ENCODE data around the gene VEPH1. TPM values are rescaled to one million over a fixed set of nuclear protein-coding genes. Genes with fewer than 3 reads are reported as not detected.
"Not testable (repeated sequence)": the region's sequence is repeated elsewhere in the genome, so short reads cannot be mapped to it uniquely, and the experiment has no call there.

Gene VEPH1
- total RNA-seq, 4 donors from 2014 or later: 0.07 TPM; not detected in 3

DNA sequence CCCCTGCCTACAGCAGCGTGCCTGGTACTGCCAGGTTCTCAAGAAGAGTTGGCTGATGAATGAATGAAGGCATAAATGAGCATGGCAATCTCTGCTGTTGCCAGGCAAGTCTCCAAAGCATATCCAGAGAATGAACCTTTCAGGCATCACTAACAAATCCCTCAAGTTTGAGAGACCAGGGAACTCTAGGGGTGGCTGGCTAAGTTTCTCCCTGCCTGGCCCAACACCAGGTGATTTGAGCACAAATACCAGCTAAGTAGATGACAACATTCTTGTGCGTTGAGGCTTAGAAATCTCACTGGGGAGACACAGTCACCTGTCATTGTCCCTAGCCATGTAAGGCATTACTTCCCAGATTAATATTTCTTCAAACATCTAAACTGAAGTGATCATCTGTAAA is 147.9 kb downstream of the VEPH1 start:
- Histone ChIP-seq H3K27ac (no peak overlapping the region), H3K27me3 (no peaks in the 10 kb centered on the region), H3K4me1 (no peaks in the 10 kb centered on the region), H3K36me3 (no peaks in the 10 kb centered on the region), H3K4me3 (no peak overlapping the region), H3K9me3 (no peaks in the 10 kb centered on the region)
- ATAC-seq (no peak), DNase-seq (no peak)
- in situ Hi-C loops (cut with MboI; ENCODE audit: low sequenced_read_pairs in 4 of 4): no loop called here
- no peak for TF ChIP-seq POLR2A (IDR thresholded peaks at IDR 0.05)
- TF ChIP-seq CTCF (IDR thresholded peaks at IDR 0.05 in 4 of 5, conservative IDR thresholded peaks at IDR 0.05 in 1 of 5): no peak
- intact Hi-C loops (cut with DNase I; ENCODE audit: low total_unique reads): no loop called here

DNA sequence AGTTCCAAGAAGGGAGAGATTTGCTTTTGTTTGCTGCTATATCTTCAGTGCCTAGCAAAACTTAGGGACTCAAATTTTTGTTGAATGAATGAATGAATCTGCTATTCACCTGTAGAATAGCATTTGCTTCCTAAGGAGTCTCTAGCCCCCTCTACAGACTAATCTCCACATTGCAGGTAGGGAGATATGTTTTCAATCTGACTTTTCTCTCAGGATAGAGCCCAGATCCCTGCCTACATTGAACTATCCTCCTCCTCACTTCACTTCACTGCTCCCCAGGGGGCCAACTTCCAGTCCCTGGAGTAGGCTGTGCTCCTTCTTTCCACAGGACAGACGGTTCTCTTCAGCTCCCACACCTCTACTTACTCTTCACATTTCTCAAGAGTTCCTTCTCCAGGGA is 148.5 kb downstream of the VEPH1 start:
- Histone ChIP-seq H3K4me3 (no peak overlapping the region), H3K36me3 (no peaks in the 10 kb centered on the region), H3K27me3 (no peaks in the 10 kb centered on the region), H3K9me3 (no peaks in the 10 kb centered on the region), H3K27ac (no peak overlapping the region), H3K4me1 (no peaks in the 10 kb centered on the region)
- ATAC-seq (no peak), DNase-seq (no peak)
- TF ChIP-seq CTCF (IDR thresholded peaks at IDR 0.05 in 4 of 5, conservative IDR thresholded peaks at IDR 0.05 in 1 of 5) (peak in 1 of 5 experiments; percentile 17), POLR2A (IDR thresholded peaks at IDR 0.05) (no peak)
- in situ Hi-C loops (cut with MboI; ENCODE audit: low sequenced_read_pairs in 4 of 4) (no loop called here), intact Hi-C loops (cut with DNase I; ENCODE audit: low total_unique reads) (no loop called here)

- Histone ChIP-seq H3K27ac (no peak overlapping the region), H3K4me1 (no peaks in the 10 kb centered on the region), H3K36me3 (no peaks in the 10 kb centered on the region), H3K9me3 (no peaks in the 10 kb centered on the region), H3K4me3 (no peak overlapping the region), H3K27me3 (no peaks in the 10 kb centered on the region)
- intact Hi-C loops (cut with DNase I; ENCODE audit: low total_unique reads) (no loop called here), in situ Hi-C loops (cut with MboI; ENCODE audit: low sequenced_read_pairs in 4 of 4) (no loop called here)
- DNase-seq (no peak), ATAC-seq (no peak)
- TF ChIP-seq POLR2A (IDR thresholded peaks at IDR 0.05) (no peak), CTCF (IDR thresholded peaks at IDR 0.05 in 4 of 5, conservative IDR thresholded peaks at IDR 0.05 in 1 of 5) (no peak)
These were observed 149.0 kb downstream of the VEPH1 start for GRCh38 chr3:157354254-157354653.

GRCh38 chr3:157353652-157354051 is 149.6 kb downstream of the VEPH1 start:
- no peak overlapping the region for H3K4me3 ChIP-seq
- no peaks in the 10 kb centered on the region for H3K27me3 ChIP-seq
- no peaks in the 10 kb centered on the region for H3K9me3 ChIP-seq
- in situ Hi-C loops (cut with MboI; ENCODE audit: low sequenced_read_pairs in 4 of 4): no loop called here
- ATAC-seq: no peak
- TF ChIP-seq CTCF (IDR thresholded peaks at IDR 0.05 in 4 of 5, conservative IDR thresholded peaks at IDR 0.05 in 1 of 5) (no peak), POLR2A (IDR thresholded peaks at IDR 0.05) (no peak)
- H3K27ac ChIP-seq: no peak overlapping the region
- no peaks in the 10 kb centered on the region for H3K36me3 ChIP-seq
- H3K4me1 ChIP-seq: no peaks in the 10 kb centered on the region
- intact Hi-C loops (cut with DNase I; ENCODE audit: low total_unique reads): no loop called here
- no peak for DNase-seq

DNA sequence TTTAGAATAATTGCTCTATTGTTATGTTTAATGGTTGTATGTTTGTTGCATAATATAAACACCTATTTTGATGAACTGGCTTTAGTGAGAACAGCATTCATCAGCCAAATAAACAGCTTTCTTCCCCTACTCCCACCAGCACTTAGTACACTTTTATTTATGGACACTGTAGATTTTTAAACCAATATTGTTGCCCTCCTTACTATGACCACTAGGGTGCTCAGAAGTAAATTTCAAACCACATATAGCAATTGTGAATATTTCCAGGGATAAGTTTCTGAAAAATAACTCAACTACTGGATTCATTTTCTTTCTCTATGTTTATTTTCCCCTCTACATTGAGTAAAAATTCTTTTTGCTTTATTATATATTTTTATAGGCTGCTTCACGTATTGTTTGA is 151.2 kb downstream of the VEPH1 start:
- no peak overlapping the region for H3K4me3 ChIP-seq
- DNase-seq (no peak), ATAC-seq (no peak)
- in situ Hi-C loops (cut with MboI; ENCODE audit: low sequenced_read_pairs in 4 of 4): no loop called here
- no peaks in the 10 kb centered on the region for H3K27me3 ChIP-seq
- intact Hi-C loops (cut with DNase I; ENCODE audit: low total_unique reads): no loop called here
- H3K36me3 ChIP-seq: no peaks in the 10 kb centered on the region
- no peaks in the 10 kb centered on the region for H3K4me1 ChIP-seq
- no peaks in the 10 kb centered on the region for H3K9me3 ChIP-seq
- H3K27ac ChIP-seq: no peak overlapping the region
- TF ChIP-seq CTCF (IDR thresholded peaks at IDR 0.05 in 4 of 5, conservative IDR thresholded peaks at IDR 0.05 in 1 of 5) (no peak), POLR2A (IDR thresholded peaks at IDR 0.05) (no peak)

GRCh38 chr3:157350651-157351050 is 152.6 kb downstream of the VEPH1 start:
- H3K27me3 ChIP-seq; H3K9me3 ChIP-seq; ATAC-seq; H3K36me3 ChIP-seq; H3K4me1 ChIP-seq; H3K27ac ChIP-seq; H3K4me3 ChIP-seq; intact Hi-C loops (cut with DNase I; ENCODE audit: low total_unique reads); DNase-seq; in situ Hi-C loops (cut with MboI; ENCODE audit: low sequenced_read_pairs in 4 of 4): not testable (repeated sequence)

DNA sequence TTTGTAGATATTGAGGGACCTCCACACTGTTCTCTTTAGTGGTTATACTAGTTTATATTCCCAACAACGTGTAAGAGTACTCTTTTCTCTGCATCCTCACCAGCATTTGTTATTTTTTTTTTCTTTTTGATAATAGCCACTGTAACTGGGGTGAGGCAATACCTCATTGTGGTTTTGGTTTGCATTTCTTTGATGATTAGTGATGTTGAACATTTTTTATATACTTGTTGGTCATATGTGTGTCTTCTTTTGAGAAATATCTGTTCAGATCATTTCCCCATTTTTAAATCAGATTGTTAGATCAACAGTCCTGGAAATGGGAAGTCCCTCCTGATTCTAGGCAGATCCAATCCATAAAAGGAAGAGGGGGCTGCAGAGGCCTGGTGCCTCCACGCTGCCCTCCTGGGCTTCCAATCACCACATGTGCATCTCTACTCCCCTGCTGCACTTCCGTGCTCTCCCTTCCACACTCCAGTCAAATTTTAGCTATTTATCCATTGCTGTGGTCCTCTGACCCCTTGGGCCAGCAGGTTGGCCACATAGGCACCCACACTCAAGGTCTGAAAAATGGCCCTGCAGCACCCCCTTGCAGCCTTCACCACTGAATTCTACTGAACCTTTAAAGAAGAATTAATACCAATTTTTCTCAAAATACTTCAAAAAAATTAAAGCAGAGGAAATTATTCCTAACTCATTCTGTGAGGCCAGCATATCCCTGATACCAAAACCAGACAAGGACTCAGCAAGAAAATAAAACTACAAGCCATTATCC is 154.7 kb downstream of the VEPH1 start:
- intact Hi-C loops (cut with DNase I; ENCODE audit: low total_unique reads): not testable (repeated sequence)

More for the DNA sequence above, 154.7 kb downstream of the VEPH1 start:
- ATAC-seq; in situ Hi-C loops (cut with MboI; ENCODE audit: low sequenced_read_pairs in 4 of 4); H3K9me3 ChIP-seq; DNase-seq; H3K4me1 ChIP-seq; H3K27ac ChIP-seq; H3K27me3 ChIP-seq; H3K36me3 ChIP-seq; H3K4me3 ChIP-seq: not testable (repeated sequence)

Data from gastrocnemius medialis (tissue), 4 donors.